ENCODE results near the gene GRAMD1A. TPM values are rescaled to one million over a fixed set of nuclear protein-coding genes. Genes with fewer than 3 reads are reported as not detected.

The GRAMD1A gene
- total RNA-seq, 1 experiment from 2014 or later, result 125 TPM

GRCh38 chr19:35044317-35045117 lies 44.4 kb downstream of the GRAMD1A start:
- Histone ChIP-seq H3K79me2 (ENCODE audit: insufficient read depth, low read length) (no peaks in the 10 kb centered on the region), H3K4me1 (ENCODE audit: insufficient read depth, low read length) (peaks cover 5% of the 10 kb centered on the region; the same call in 1 of the 2 replicates), H4K8ac (replicated peaks; ENCODE audit: insufficient read length, low read depth, low read length) (no peak overlapping the region), H2BK120ac (ENCODE audit: low read depth, low read length, poor library complexity, severe bottlenecking) (no peak overlapping the region), H3K18ac (ENCODE audit: insufficient read length, low read depth, low read length) (no peak overlapping the region), H3K4me2 (ENCODE audit: insufficient read depth, insufficient read length, low read length) (no peak overlapping the region), H4K91ac (ENCODE audit: insufficient read length, low read depth, low read length) (no peak overlapping the region), H2AK5ac (ENCODE audit: insufficient read length, low read length) (no peak overlapping the region), H3K9ac (ENCODE audit: extremely low read depth, insufficient read length, low read length) (no peak overlapping the region), H3K27me3 (ENCODE audit: insufficient read depth, low read length) (no peaks in the 10 kb centered on the region), H3K79me1 (ENCODE audit: insufficient read depth, low read depth, low read length, poor library complexity, severe bottlenecking) (no peaks in the 10 kb centered on the region), H3T11ph (ENCODE audit: low read length) (no peak overlapping the region), H3K23ac (ENCODE audit: insufficient read length, low read depth, low read length) (no peak overlapping the region), H2BK20ac (ENCODE audit: low read depth, low read length, poor library complexity, severe bottlenecking) (no peak overlapping the region), H2BK15ac (ENCODE audit: low read depth, low read length) (no peak overlapping the region), H3K14ac (ENCODE audit: insufficient read depth, low read length) (no peak overlapping the region), H2BK5ac (ENCODE audit: insufficient read length, low read length) (no peak overlapping the region), H3K23me2 (ENCODE audit: insufficient read length, low read depth, low read length, poor library complexity, severe bottlenecking) (peaks cover 10% of the 10 kb centered on the region), H4K20me1 (ENCODE audit: control insufficient read depth, insufficient read depth, insufficient read length) (peaks cover 4% of the 10 kb centered on the region), H3K9me3 (ENCODE audit: control insufficient read depth, low read depth, low read length) (no peaks in the 10 kb centered on the region), H3K4ac (ENCODE audit: low read depth, low read length) (no peak overlapping the region), H3K27ac (ENCODE audit: insufficient read length, low read depth, low read length) (no peak overlapping the region), H2AFZ (ENCODE audit: low read length) (no peak overlapping the region), H4K5ac (ENCODE audit: insufficient read length, low read depth, low read length) (no peak overlapping the region), H2BK12ac (ENCODE audit: insufficient read length, low read depth, low read length) (no peak overlapping the region), H3K56ac (ENCODE audit: insufficient read length, low read depth, low read length) (no peak overlapping the region)
- Mint-ChIP-seq H3K36me3 (ENCODE audit: insufficient read depth in 1 of 3, low read depth in 3 of 3) (no peaks in the 10 kb centered on the region; a peak in 3 of 7 replicates), H3K27ac (peak overlapping the region in 1 of 3 experiments; percentile 65; a peak in 3 of 7 replicates), H3K4me3 (peak overlapping the region in 1 of 2 experiments; percentile 3; a peak in 1 of 5 replicates), H3K9me3 (no peaks in the 10 kb centered on the region), H3K27me3 (ENCODE audit: low read depth) (peaks cover 2% of the 10 kb centered on the region), H3K4me1 (peaks cover 42 to 51% of the 10 kb centered on the region in 2 experiments)
- WGBS (ENCODE audit: extremely low coverage, insufficient read length, low lambda C conversion rate), result no CpG with 5 or more reads among the region's 9 CpGs
- TF ChIP-seq CTCF (conservative IDR thresholded peaks at IDR 0.05), result peak; percentile 99
- peak; percentile 75 for DNase-seq
